OCI-M2 (cell line): ENCODE data around the gene EIF4E1B.
A peak's percentile ranks its signal among the peaks of the same experiment; 100 is the strongest.

ENCODE experiments used
- DNase-seq: peaks from one replicate; lab custom pipeline; 2025; ENCODE audit not compliant: unreplicated experiment; lab: John Stamatoyannopoulos, UW

Gene EIF4E1B

DNA sequence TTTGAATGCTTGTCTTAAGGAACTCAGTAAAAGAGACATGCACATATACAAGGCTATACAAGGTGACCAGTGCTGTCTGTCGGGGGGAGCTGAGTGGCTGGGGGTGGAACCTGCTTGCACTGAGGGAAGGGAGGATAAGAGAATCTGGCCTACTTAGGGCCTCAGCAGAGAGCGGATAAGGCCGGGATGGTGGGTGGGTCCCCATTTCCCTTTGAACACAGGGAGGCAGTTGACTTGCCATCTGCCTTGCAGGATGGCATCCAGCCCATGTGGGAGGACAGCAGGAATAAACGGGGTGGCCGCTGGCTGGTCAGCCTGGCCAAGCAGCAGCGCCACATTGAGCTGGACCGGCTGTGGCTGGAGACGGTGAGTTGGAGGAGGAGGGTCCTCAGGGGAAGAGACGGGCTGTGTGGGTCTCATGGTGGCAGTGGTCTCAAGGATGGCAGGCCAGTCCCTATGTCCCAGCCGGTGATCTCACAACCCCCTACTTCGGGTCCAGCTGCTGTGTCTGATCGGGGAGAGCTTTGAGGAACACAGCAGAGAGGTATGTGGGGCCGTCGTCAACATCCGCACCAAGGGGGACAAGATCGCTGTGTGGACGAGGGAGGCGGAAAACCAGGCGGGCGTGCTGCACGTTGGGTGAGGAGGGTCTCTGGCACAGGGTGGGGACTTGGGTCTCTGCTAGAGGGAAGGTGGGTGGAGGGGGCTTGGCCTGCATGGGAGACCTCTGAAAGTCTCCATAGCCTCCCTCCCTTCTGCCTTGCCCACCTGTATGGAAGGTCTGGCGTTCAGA, 14.6 kb downstream of the EIF4E1B start:
- no peak for DNase-seq

- no peak for DNase-seq
These were observed 15.7 kb downstream of the EIF4E1B start for GRCh38 chr5:176646049-176646706.

DNA sequence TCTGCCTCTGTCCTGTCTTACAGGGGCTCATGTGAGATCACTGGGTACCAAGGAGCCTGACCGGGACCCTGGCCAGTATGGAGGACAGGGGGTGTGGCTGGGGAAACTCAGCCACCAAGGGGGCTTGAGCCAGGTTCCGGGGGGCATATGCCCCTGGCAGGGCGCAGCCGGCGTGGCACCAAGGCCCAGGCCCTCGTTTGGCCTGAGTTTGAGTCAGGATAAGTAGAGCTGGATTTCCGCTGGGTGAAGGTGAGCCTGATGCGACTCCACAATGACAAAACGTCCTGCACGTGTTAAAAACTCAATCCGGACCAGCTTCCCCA, 16.2 kb downstream of the EIF4E1B start:
- no peak for DNase-seq

DNA sequence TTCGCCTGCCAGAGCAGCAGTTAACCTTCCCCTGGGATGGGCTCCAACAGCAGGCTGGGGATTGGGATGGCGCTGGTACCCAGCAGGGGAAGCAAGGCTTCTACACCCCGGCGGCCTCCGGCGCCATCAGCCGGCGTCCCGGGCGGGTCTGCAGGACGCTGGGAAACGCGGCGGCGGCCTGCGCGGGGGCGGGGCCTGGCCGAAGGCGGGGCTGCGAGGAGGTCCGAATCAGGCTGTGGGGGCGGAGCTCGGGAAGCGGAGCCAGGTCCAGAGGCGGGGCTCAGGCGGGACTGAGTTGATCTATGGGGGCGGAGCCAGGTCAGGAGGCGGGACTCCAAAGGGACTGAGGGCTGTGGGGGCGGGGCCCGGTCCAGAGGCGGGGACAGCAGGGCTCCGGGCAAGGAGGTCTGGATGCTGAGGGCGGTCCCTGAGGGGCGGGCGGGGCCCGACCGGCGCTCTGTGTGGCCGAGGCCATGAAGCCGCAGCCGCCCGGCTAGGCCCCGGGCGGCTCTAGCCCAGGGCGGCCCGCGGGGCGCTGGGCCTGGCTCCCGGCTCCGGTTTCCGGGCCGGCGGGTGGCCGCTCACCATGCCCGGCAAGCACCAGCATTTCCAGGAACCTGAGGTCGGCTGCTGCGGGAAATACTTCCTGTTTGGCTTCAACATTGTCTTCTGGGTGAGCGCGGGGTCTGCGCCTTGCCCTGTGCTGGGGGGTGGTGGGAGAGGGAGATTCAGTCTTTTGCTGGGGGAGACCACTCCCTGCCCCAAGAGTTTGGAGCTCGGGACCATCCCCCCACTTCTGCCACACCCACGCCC, 16.8 kb downstream of the EIF4E1B start, which contains the start of gene TSPAN17:
Gene TSPAN17 (plus strand): TSS at position 455 of the 813 bp plus-strand sequence. CDS start 132 bp downstream, at position 587.
- DNase-seq = peak; percentile 67

DNA sequence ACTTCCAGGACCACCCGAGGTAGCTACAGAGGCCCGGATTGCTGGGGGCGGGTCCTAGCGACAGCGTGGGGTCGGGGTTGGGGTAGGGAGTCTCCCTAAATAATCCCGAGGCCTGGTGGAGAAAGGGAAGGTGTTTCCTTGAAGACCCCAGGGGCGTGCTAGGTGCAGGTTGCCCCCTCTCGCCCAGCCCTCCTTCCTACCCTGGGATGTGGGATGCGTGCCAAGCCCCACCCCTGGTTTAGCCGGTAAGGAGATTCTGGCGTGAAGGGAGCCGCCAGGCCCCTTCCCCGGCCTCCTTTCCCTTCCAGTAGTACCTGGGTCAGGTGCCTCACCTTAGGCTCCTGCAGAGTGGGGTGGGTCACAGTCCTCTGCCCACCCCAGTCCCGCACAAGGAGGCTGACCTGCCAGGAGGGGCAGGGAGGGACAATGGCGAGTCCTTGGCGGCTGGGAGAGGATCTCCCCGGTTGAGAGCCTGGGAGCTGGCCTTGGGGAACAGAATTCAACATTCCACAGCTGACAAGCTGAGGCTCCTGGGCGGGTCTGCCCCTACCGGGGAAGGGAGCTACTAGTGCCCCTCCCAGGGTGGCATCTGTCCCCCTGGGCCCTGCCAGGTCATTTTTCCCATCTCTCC, 17.5 kb downstream of the EIF4E1B start:
- DNase-seq = no peak

GRCh38 chr5:176648474-176649194, 18.2 kb downstream of the EIF4E1B start:
- peak; percentile 25 for DNase-seq

DNA sequence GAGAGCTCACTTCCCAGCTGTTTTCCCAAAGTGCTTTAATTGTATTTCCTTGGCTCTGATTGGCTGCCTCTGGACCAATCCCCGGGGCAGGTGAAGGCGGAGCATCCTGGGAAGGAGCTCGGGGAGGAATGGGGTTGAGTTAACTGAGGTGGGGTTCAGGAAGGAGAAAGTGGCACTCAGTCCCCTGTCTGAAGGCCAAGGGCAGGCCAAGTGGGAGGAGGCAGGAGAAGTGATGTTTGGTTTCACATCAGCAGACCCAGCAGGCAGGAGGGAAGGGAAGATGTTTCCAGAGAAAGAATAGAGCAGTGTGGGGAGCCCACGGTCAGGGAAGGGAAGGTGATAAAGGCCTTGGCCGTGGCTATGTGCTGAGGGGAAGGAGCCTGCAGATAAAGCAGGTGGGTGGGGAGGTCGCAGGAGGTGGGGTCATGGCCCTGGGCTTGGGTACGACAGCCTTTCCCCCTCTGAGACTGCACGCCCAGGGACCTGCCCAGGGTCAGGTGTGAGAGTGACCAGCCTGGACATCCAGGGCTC, 19.9 kb downstream of the EIF4E1B start:
- DNase-seq = no peak

DNA sequence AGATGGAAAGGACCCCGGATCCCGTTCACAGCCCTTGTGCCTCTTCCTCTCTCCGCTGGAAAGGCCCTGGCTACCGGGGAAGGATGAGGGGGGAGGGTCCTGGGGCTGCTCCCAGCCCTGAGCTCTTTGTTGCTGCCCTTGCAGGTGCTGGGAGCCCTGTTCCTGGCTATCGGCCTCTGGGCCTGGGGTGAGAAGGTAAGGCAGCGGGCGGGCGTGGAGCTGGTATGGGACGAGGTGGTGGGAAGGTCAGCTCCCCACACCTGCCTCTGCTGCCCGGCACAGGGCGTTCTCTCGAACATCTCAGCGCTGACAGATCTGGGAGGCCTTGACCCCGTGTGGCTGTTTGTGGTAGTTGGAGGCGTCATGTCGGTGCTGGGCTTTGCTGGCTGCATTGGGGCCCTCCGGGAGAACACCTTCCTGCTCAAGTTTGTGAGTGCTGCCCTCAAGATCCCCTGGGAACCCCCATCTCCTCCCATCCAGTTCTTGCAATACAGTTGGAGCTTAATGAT, 21.1 kb downstream of the EIF4E1B start:
- no peak for DNase-seq

- DNase-seq = no peak
These were observed 21.7 kb downstream of the EIF4E1B start for GRCh38 chr5:176652136-176652535.

DNA sequence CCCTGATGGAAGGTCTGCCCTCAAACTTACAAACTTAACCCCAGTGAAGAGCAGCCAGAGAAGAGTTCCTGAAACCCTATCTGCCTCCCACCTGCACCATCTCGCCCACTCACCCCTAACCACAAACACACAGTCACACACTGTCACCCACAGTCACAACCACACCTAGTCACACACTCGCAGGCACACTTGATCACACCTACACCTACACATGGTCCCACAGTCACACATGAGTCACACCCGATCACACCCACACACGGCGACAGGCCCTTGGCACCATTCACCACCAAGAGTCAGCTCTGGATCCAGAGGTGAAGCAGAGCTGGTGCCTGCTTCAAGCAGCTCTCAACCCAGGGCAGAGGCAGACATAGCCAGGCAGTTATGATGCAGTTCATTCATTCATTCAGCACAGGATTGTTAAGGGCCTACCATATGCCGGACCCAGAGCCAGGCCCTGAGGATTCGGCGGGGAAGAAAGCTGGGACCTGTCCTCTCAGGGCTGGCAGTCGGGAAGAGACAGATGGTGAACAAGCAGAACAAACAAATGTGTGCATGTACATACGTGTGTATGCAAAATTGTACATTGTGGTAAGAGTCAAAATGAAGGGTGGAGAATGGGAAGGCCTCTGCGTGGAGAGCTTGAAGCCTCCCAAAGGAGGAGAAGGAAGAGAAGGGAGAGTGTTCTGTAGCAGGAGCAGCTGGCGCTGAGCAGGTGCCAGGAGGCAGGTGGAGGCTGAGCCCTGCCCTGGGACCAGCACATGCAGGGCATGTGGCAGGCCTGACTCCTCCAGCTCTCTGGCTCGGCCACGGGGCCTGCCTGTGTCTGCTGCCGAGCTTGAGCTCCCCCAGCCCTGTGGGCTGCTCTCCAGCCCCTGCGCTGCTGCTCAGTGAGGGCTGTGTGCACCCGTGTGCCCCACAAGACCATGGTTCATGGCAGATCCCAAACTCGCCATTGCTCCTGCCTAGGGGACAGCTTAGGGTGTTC, 23.2 kb downstream of the EIF4E1B start:
- no peak for DNase-seq

- no peak for DNase-seq
These were observed 24.4 kb downstream of the EIF4E1B start for GRCh38 chr5:176654856-176655255.

GRCh38 chr5:176656467-176656990, 26.1 kb downstream of the EIF4E1B start:
- no peak for DNase-seq

GRCh38 chr5:176658007-176658599, 27.6 kb downstream of the EIF4E1B start:
- DNase-seq = no peak

DNA sequence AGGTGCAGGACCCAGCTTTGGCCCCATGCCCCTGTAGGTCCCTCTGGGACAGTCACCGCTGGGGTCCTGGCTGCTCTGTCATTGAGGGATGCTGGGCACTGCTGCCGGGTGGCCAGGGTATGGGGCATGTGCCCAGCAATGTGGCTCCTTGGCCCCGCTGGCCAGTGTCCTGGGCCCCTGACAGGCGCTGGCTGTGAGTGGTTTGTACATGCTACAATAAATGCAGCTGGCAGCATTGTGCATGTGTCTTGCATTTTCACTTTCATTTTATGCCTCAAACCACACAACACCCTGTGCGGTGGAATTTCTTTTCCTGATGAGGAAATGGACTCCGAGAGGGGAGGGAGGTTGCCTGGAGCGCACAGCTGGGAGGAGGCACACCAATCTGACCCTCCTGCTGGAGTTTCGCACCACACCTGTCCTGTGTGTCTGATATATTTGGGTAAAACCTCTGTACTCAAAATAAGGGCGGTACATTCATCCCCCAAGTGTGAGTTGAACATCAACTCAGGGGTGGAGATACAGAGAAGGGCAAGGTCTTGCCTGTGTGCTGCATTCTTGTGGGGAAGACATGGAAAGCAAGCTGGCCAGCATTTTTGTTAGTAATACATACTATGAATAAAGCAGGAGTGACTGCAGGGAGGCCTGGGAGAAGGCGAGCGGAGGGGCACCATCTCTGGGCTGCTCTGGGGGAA, 28.5 kb downstream of the EIF4E1B start:
- DNase-seq = no peak

DNA sequence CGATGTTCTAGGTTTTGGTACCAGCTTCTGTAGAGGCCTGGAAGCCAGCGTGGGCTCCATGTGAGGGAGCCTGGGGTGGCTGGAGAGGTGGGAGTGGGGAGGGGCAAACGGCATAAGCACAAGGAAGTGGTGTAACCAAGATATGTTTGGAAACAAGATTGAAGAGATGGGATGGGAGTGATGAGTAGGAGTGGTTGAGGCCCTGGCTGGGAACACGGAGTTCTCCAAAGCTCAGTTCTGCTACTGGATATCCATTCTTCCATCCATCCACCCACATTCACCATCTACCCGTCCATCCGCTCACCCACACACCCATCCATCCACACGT, 29.0 kb downstream of the EIF4E1B start:
- no peak for DNase-seq

GRCh38 chr5:176659860-176660461, 29.5 kb downstream of the EIF4E1B start:
- no peak for DNase-seq

DNA sequence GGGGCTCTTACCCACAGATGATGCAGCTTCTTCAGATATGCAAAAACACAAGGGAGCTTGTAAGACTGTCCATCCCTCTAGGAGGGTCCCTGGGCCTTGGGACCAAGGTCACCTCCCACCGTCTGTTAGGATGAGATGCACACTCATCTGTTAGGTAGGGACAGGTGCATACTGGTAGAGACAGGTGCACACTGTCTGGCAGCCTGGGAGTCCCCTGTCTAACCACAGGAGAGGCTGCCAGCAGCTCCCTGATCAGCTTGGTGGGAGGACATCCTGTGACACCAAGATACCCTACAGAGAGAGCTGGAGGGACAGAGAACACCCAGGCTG, 30.0 kb downstream of the EIF4E1B start:
- DNase-seq = no peak
